ENCODE data around the gene DISP3.
"Not testable (repeated sequence)": the region's sequence is repeated elsewhere in the genome, so short reads cannot be mapped to it uniquely, and the experiment has no call there.

The DISP3 gene

DNA sequence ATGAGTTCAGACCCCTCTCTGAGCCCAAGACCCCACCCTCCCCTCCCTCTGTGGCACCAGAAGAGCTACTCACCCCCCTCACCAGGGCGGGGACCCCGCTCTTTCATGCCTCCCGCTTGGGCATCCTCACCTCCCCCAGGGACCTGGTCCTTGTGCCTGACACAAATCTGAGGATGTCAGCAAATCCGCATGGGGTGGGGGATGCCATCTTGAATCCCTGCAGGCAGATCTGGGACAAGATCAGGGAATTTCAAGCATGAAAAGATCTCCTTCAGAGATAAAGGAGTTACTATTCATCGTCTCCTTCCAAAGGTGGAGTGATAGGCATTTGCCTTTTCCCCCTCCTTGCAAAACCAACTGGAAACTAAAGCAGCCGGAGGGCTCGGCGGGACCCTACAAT is 81.1 kb downstream of the DISP3 start:
- no peak for FAIRE-seq

DNA sequence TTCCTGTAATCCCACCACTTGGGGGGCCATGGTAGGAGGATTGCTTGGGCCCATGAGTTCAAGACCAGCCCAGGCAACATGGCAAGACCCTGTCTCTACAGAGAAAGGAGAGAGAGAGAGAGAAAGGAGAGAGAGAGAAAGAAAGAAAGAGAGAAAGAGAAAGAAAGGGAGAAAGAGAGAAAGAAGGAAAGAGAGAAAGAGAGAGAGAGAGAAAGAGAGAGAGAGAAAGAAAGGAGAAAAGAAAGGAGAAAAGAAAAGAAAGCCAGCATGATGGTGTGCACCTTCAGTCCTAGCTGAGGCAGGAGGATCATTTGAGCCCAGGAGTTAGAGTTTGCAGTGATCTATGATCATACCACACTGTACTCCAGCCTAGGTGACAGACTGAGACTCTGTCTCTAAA is 82.8 kb downstream of the DISP3 start:
- FAIRE-seq: no peak

DNA sequence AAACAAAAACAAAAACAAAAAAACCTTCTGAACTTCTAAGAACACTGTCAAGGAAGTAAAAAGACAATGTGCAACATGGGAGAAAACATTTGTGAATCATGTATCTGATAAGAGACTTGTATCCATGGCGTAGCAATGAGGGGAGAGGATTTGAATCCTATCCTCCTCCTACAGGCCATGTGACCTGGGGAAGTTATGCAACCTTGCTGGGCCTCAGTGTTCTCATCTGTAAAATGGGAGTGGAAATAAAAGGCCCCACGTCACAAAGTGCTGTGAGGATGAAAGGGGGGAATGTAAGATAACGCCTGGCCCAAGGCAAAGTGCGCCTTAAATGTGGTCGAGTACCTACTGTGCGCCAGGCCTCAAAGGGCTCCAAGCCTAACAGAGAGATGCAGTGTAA is 83.7 kb downstream of the DISP3 start:
- no peak for FAIRE-seq

DNA sequence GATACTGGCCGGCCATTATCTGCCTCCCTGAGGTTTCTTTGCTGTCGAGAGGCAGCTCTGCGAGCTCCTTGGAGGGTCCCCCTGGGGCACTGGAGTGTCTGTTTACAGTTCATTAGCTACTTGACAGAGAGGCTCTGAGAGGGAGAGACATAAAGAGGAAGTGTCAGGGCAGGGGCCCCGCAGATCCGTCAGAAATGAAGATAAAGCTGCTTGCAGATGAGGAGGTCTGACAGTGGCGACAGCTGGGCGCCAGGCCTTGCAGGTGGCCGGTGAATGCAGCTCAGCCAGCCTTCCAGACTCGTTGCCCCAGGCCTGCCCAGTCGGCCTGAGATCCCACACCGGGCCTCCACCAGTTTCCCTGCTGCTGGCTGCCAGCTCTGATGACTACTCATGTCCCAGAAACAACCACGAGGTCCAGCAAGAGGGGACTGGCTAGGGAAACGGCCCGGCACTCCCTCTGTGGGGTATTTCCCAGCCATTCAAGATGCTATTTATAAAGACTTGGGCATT is 84.7 kb downstream of the DISP3 start:
- no peak for FAIRE-seq

DNA sequence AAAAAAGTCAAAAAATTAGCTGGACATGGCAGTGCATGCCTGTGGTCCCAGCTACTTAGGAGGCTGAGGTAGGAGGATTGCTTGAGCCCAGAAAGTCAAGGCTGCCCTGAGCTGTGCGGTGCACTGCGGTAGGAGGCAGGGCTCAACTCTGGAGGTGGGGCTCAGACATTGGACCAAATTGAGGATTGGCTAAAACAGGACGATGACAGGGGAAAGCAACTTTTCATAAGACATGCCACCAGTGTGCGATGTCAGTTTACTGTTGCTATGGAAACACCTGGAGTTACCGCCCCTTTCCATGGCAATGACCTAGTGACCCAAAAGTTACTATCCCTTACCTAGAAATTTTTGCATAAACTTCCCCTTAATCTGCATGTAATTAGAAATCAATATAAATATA is 85.3 kb downstream of the DISP3 start:
- no peak for FAIRE-seq

DNA sequence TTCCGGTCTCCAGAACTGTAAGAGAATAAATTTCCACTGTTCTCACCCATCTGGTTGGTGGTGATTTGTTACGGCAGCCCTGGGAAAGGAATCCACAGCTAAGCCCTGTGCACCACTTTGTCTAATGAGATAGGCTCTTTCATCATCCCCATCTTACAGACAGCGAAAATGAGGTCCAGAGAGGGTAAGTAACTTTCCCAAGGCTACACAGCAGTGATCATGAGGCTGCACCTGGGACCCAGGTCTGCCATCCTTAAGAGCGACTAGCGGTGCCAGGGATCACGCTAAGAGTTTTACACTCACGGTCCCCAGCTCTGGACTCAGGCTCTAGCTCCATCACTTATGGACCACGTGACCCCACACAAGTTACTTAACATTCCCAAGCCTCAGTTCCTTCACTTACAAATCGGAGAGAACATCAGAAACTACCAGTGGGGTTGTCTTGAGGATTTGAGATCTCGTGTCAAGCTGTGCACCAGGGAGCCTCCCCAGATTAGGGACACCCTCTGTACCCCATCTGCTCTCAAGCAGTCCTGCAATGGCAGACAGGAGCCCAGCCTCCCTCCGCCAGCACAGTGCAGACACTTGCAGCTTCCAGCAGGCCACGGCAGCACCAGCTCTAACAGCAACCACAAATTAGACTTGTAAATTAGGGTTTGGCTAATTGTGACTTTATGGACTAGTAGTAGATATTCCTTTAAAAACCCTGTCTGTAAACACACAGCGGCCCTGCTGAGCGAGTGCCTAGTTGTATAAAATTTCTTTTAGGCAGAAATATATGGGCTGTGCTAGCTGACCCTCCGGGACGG is 87.3 kb downstream of the DISP3 start:
- FAIRE-seq: no peak

DNA sequence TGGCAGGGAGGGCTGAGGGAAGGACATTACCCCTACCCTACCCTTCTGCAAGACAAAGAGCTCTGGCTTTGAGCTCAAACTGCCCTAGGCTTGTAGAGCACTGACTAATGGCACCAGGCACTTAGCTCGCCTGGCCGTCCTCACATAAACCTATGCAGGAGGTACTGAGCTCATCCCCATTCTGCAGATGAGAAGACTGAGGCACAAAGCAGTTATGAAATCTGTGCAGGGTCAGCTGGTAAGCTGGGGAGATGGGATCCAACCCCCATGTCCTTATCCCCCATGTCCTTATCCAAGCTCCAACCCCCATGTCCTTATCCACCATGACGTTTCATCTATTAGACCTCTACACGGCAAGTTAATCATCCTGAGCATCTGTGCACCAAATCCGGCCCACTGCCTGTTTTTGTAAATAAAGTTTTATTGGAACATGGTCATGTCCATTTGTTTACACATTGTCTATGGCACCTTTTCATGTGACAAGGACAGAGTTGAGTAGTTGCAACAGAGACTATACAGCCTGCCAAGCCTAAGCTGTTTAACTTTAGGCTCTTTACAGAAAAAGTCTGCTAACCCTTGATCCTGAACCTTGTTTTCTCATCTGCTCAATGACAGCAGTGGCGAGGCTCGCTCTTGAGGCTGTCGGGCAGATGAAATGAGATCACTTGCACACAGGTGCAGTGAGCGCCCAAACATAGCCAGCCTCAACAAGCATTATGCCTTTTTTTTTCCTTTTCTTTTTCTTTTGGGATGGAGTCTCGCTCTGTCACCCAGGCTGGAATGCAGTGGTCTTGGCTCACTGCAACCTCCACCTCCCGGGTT is 88.5 kb downstream of the DISP3 start:
- FAIRE-seq: no peak

DNA sequence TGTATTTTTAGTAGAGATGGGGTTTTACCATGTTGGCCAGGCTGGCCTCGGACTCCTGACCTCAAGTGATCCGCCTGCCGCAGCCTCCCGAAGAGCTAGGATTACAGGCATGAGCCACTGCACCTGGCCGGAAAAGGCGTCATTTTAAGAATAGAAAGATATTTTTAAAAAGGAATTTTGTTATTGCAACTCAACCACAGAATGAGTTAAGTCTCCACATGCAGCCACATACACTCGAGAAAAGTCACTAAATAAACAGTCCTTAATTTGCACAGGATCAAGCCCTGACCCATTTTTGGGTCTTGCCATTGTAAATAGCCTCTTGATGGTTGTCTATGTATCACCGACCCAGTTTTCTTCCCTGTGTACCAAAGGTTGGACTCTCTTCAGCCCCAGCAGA is 89.7 kb downstream of the DISP3 start:
- FAIRE-seq: no peak

DNA sequence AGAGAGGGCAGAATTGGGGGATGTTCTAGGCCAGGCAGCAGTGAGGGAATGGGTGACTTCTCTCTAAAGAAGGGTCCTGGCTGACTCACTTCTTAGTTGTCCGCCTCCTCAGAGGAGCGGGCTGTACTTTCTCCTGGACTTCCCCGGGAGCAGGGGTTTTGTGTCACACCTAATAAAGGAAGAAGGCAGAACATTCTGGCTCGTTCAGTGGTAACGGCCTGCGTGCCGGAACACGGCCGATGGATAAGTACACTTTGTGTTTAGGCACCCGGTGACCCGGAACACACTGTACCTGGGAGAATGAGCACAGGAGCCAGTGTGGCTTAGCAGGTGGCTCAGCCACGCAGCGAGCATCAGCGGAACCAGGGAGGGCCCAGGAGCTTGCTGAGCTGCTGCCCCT is 90.6 kb downstream of the DISP3 start:
- FAIRE-seq: no peak

DNA sequence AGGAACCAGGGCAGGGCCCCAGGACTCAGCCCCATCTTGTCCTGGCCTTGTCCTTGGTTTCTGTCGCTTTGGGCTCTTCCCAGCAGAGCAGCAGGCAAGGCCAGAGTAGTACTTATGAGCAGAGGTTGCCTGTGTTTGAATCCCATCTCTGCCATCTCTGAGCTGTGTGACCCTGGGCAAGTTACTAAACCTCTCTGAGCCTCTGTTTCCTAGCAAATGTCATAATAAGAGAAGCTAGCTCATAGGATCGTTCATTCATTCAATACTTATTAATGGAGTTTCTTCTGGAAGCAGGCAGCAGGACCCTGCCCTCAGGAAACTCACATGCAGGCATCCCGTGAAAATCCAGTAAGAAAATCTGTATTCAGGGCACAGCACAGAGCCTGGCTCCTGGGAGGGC is 91.0 kb downstream of the DISP3 start:
- no peak for FAIRE-seq

DNA sequence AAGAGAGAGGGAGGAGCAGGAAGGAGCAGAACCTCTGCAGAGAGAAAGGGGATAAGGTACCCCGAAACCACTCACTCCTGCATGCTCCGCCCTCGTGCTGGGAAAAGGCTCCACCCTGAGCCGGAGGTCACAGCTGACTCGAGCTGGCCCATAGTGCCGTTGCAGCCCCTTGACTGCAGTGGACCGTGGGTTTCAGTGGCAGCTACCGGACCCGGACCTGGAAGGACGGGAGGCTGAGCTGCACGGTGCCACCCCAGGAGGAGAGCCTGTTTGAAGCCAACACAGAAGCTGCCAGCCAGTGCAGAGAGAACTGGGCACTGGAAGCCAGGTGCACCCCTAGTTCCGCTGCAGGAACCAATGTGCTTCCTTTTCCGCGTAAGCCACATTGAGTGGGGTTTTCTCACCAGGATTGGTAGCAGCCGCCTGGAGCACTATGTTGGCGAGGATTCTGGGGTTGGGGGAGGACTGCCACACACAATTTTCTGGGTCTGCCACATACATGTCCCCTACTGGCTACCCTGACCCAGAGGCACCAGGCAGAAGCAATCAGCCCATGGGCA is 91.9 kb downstream of the DISP3 start:
- FAIRE-seq: no peak

DNA sequence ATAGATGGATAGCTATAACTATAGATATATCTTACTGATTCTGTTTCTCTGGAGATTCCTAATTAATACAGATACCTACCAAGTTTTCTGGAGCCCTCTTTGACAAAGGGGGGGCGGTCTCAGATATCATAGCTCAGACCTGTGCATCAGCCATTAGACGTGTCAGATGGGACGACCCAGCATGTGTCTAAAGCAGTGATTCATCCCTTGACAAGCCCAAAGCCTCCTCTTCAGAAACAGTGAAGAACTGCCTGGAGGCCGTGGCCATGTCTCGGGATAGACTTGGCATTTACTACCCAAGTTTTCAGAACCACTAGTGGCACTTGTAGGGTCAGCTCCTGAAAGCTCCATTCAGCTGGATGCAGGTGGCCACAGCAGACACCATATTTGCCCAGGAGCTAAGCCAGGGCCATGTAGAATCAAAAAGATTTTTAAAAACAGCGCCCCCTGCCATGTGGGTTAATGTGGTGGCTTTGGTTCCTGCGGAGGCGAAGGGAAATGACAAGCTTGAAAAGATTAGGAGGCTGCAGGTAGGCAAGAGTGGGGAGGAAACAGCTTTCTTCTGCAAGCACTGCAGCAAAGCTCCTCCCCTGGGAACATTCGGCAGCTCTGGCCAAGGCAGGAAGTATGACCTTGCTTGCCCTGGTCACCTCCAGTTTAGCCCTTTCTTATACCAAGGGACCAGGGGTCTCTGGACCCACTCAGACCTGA is 93.1 kb downstream of the DISP3 start:
- no peak for FAIRE-seq

DNA sequence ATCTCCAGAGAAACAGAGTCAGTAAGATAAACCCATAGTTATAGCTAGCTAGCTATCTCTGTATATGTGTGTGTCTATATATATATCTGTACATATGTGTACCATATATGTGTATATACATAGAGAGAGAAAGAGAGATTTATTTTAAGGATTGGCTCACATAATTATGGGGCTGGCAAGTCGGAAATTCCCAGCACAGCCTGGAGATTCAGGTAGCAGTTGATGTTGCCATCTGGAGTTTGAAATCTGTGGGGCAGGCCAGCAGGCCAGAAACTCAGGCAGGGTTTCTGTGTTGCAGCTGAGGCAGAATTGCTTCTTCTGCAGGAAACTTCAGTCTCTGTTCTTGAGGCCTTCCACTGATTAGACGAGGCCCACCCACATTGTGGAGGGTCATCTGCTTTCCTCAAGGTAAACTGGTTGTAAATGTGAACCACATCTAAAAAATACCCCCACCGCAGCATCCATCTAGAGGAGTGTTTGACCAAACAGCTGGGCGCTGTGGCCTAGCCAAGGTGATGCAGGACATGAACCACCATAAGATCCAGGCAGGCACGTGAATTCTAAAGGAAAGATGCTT is 94.2 kb downstream of the DISP3 start:
- no peak for FAIRE-seq

DNA sequence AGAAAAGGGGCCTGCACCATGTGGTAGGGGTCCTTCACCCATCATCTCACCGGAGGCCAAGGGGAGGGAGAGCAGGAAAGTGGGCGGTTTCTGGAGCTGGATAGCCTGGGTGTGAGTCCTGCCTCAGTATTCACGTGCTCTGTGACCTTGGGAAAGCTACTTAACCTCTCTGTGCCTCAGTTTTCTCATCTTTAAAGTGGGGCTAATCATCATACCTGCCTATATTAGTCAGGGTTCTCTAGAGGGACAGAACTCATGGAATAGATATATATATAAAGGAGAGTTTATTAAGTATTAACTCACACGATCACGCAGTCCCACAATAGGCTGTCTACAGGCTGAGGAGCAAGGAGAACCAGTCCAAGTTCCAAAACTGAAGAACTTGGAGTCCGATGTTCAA is 96.6 kb downstream of the DISP3 start:
- FAIRE-seq: no peak

DNA sequence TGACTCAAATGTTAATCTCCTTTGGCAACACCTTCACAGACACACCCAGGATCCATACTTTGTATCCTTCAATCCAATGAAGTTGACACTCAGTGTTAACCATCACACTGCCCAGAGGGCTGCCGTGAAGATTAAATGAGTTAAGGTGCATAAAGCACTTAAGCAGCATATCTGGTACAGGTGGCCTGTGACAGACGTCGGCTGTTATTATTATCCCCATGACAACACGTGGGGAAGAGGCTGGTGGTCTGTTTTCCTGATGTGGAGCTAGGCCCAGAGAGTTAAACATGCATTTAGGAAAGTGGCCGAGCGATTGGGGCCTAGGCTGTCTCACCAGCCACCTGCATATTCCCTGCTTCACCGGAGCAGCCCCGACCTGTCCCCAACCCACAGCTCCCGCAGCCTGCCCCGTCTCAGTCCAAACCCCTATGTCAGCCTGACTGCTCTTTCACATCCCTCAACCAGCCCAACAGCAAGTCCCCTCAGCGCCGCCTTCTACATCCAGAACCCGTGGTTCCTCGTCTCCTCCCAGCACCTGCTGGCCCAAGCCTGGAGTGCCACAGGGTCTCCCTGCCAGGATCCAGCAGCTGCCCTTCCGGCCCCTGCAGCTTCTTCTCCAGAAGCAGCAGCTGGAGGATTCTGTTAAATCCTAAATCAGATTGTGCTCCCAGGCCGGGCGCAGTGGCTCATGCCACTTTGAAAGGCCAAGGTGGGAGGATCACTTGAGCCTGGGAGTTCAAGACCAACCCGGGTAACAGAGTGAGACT is 97.3 kb downstream of the DISP3 start:
- no peak for FAIRE-seq

DNA sequence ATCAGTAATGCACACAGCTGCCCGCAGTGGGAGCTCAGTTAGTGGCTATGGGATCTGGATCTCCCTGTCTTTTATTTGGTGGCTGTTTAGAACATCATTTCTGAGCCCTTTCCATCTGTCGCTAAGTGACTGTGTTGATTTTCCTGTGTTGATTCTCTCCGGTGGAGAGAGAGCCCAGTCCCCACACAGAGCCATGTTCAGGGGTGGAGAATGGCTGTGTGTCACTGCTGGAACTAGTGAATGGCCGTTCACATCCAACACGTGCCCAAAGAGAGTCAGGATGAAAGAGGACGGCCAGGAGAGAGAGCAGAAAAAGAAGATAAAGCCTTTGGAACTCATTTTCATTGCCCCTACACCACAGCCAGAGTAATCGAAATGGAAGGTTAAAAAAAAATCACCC is 99.0 kb downstream of the DISP3 start:
- no peak for FAIRE-seq

DNA sequence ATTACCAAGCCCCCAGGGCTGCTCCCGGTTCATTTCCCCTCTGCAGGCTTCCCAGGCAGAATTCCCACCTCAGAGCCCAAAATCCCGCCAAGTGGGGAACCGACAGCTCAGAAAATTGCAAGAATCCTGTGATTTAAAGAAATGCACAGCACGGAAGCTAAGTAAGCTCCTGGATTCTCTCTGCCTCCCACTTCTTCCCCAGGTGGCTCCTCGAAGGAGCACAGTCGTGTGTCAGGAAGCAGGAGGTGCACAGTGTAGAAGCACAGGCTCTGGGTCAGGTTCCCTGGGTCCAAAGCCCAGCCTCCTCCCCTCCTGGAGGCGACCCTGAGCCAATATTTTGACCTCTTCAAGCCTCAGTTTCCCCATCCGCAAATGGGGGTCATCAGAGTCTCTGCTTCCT is 100.6 kb downstream of the DISP3 start:
- no peak for FAIRE-seq

DNA sequence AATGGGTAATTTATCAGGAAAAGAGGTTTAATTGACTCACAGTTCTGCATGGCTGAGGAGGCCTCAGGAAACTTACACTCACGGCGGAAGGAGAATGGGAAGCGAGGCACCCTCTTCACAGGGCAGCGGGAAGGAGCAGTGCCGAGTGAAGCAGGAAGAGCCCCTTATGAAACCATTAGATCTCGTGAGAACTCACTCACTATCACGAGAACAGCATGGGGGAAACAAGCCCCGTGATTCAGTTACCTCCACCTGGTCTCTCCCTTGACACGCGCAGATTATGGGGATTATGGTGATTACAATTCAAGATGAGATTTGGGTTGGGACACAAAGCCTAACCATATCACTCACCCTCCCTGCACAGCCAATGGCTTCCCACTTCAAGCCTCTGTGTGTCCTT is 101.1 kb downstream of the DISP3 start:
- not testable (repeated sequence) for FAIRE-seq

DNA sequence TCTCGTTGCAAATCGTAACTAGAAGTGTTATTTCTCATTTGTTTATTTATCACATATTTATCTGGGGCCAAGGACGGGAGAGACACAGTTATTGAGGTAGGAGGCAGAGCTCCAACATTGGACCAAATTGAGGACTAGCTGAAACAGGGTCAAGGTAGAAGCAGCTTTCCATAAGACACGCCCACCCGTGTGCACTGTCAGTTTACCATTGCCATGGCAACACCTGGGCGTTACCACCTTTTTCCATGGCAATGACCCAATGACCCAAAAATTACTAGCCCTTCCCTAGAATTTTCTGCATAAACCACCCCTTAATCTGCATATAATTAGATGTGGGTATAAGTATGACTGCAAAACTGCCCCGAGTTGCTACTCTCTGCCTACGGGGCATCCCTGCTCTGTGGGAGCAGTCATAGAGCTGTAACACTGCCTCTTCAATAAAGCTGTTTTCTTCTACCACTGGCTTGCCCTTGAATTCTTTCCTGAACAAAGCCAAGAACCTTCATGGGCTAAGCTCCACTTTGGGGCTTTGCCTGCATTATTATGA is 102.6 kb downstream of the DISP3 start:
- FAIRE-seq: no peak

DNA sequence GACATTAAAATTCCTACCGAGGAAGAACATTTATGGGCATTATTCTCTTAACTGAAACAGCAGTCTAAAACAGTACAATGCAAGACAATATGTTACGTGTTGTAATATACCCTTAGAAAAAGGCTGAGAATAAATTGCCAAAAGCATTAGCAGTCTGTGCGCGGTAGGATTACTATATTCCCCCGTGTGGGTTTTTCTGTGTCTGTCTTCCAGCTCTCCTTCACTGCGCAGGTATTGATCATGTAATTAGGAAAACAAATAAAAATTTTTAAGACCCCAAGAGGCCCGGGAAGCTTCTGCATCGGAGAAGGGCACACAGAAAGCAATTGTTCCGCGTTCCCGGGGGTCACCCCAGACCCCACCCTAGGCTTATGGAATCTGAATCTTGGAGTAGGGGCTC is 106.4 kb downstream of the DISP3 start:
- no peak for FAIRE-seq

Measured in TTC549 (cell line).